Embryonic facial prominence (tissue), 1 donor: ENCODE data around the gene OSGEPL1.
"Not testable (repeated sequence)": the region's sequence is repeated elsewhere in the genome, so short reads cannot be mapped to it uniquely, and the experiment has no call there.

Experiments used
- DNase-seq: peaks from one replicate; pipeline ENCODE4 v3.0.0-alpha.2; 2016; ENCODE audit errors: extremely low spot score

The OSGEPL1 gene, protein sequence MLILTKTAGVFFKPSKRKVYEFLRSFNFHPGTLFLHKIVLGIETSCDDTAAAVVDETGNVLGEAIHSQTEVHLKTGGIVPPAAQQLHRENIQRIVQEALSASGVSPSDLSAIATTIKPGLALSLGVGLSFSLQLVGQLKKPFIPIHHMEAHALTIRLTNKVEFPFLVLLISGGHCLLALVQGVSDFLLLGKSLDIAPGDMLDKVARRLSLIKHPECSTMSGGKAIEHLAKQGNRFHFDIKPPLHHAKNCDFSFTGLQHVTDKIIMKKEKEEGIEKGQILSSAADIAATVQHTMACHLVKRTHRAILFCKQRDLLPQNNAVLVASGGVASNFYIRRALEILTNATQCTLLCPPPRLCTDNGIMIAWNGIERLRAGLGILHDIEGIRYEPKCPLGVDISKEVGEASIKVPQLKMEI

GRCh38 chr2:189762551-189763298 lies at the start of gene OSGEPL1:
OSGEPL1 (minus strand) TSS chr2:189762792; CDS start chr2:189761640, 1,152 bp downstream.
- DNase-seq: peak; percentile 90

- no peak for DNase-seq
These were observed 40.8 kb upstream of the OSGEPL1 start for GRCh38 chr2:189803431-189803830.

GRCh38 chr2:189802396-189802912 lies 39.9 kb upstream of the OSGEPL1 start:
- DNase-seq: no peak

- no peak for DNase-seq
These were observed 36.9 kb upstream of the OSGEPL1 start for GRCh38 chr2:189799531-189799930.

DNA sequence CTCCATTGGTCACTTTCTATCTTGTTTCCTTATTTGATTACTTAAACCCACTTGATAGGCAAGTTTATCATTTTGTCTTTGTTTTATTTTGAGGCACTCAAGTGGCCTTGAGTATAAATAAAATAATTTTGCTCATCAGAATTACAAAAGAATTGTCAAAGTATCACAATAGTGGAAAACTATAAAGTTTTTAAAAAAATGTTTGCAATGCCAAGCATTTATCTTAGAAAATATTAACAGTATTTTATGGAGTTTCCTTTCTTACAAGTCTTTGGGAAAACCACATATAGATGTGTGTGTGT lies 36.4 kb upstream of the OSGEPL1 start:
- DNase-seq: no peak

DNA sequence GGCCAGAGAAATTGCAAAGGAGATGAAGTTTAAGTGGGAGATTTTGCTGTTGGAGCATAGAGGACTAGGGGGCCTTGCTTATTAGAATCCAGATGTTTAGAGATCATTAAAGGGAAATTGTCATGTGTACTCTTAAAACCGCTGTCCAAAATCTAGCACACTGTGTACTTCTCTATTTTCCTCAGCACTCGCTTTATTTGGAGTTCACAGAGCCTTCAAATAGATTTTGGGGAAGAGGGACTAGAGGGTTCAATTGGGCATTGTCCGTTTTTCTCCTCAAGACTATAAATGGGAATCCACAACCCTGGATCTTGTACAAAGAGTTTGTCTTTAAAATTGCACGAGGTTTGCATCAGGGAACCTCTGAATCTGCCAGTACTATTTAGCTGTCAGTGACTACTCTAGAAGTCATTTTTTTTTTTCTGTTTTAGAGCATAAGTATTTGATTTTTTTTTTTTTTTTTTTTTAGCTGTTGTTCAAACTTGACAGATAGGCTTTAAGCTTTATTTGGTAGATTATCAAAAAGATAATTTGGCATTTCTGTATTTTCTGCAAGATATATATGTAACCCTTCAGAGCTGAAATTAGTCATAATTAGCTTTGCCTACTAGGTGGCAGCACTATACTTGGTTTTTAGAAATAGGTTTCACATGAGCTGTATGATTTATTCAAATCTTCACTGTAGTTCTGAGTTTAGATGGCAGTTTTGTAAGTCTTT lies 35.9 kb upstream of the OSGEPL1 start:
- DNase-seq: peak; percentile 16

DNA sequence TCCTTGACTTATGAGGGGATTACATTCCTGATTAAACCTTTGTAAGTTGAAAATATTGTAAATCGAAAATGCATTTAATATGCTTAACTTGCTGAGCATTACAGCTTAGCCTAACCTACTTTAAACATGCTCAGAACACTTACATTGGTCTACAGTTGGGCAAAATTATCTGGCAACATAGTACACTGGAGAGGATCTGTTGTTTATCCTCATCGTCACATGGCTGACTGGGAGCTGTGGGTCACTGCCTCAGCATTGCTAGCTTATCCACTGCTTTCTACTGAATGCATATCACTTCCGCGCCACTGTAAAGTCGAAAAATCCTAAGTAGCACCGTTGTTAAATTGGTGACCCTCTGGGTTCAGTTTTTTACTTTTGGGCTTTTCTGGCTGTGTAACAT lies 35.3 kb upstream of the OSGEPL1 start:
- no peak for DNase-seq

DNA sequence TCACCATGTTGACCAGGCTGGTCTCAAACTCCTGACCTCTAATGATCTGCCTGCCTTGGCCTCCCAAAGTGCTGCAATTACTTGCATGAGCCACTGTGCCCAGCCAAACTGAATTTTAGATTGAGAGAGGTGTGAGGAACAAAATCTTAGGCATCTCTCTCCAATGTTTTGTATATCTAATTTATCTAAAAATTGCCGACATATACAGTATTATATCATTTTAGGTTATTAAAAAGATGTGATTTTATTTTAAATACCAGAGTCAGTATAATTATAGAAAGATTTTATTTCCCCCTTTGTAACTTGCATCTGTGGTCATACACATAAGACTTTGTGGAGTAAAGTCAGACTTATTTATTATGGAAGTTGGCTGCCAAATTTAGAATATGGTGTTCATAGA lies 31.7 kb upstream of the OSGEPL1 start:
- DNase-seq: no peak

DNA sequence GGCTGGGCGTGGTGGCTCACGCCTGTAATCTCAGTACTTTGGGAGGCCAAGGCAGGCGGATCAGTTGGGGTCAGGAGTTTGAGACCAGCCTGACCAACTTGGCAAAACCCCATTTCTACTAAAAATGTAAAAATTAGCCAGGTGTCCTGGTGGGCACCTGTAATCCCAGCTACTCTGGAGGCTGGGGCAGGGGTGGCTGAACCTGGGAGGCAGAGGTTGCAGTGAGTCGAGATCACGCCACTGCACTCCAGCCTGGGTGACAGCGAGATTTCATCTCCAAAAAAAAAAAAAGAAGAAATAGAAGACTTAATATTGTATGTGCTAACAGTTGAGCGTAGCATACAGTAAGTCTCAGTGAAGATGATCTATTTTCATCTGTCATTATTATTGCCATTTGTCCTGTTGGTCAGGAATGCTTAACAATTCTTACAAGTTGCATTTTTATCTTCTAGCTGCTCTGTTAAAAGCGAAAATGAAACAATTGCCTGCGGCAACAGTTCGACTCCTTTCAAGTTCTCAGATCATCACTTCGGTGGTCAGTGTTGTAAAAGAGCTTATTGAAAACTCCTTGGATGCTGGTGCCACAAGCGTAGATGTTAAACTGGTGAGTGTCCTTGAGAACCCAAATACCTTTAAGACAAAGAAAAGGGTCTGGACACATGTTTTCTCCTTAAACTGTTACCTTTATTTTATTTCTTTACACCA lies 28.9 kb upstream of the OSGEPL1 start:
- no peak for DNase-seq

GRCh38 chr2:189783927-189784867 lies 21.6 kb upstream of the OSGEPL1 start, which contains the start of the genes ORMDL1 and PMS1:
ORMDL1 (minus strand) TSS chr2:189784339; CDS start chr2:189782595, 1,744 bp downstream.
PMS1 (plus strand) TSS chr2:189784450; CDS start chr2:189791810, 7,360 bp downstream.
- peak; percentile 80 for DNase-seq

DNA sequence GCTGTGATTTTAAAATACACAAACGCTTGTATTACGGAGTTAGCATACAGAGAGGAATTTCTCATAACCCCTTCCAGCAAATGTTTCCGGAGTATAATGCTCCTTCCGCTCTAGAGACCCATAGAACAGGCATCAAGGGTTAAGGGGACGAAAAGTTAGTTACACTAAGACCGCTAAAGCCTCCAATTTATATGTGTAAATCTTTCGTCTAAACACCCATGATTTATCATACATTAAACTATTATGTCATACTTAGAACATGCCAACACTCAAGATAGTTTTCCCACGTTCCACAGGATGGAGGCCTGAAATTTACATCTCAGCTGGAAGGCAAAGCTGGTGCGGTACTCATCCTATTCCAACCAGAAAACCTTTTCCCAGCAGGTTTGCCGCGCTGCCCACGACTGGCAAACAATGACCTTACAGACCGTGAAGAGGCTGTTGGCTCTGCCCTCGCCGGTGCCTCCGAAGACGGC lies 20.9 kb upstream of the OSGEPL1 start:
- no peak for DNase-seq

GRCh38 chr2:189782221-189782671 lies 19.7 kb upstream of the OSGEPL1 start:
- DNase-seq: no peak

- DNase-seq: no peak
These were observed 9.6 kb upstream of the OSGEPL1 start for GRCh38 chr2:189772212-189772611.

- DNase-seq: no peak
These were observed 8.2 kb upstream of the OSGEPL1 start for GRCh38 chr2:189770590-189771322.

- DNase-seq: no peak
These were observed 1.5 kb upstream of the OSGEPL1 start for GRCh38 chr2:189763908-189764661.

DNA sequence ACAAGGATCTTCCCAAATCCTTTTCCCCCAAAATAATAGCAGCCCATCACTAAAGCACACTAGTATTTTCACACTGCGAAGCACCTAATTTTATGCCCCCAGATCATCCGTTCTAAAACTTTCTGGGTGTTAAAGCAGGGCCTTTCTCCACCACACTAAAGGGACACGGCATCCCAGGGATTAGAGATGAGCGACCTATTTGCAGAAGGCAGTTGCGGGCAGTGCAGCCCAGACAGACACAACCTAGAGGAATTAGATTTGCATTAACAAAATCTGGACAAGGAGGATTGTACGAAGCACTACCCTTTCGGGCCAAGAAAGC lies 402 bp downstream of the OSGEPL1 start:
- DNase-seq: no peak

- not testable (repeated sequence) for DNase-seq
These were observed 2.4 kb downstream of the OSGEPL1 start for GRCh38 chr2:189760154-189760553.

GRCh38 chr2:189756311-189756952 lies 6.2 kb downstream of the OSGEPL1 start:
- no peak for DNase-seq
